HG03469 (cell line): ENCODE data around the gene WIZ.

Source experiments
- ATAC-seq: cut with Tn5 transposase; IDR thresholded peaks from one replicate; pipeline ENCODE4 v1.9.1; 2021; ENCODE audit warnings: mild to moderate bottlenecking, moderate library complexity, moderate number of reproducible peaks; ENCODE audit not compliant: unreplicated experiment

WIZ gene

GRCh38 chr19:15445807-15446376, 3.9 kb downstream of the WIZ start:
- no peak for ATAC-seq

DNA sequence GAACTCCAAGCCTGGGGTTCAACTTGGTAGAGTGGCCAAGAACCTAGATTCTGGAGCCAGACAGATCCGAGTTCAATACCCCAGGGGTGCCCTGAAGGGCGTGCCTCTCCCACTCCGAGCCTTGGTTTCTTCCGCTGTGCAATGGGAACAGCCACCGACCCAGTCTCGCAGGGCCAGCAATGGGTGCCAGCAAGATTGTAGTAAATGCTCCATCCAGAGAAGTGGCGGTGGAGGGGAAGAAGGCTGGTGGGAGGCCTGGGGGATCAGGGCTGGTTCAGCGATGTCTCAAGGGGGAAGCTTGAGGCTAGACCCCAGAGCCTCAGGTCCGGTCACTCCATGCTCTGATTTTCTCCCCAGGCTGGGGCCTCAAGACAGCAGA, 4.5 kb downstream of the WIZ start:
- ATAC-seq: no peak

GRCh38 chr19:15444505-15445226, 5.1 kb downstream of the WIZ start:
- ATAC-seq: no peak

GRCh38 chr19:15443838-15444237, 5.9 kb downstream of the WIZ start:
- no peak for ATAC-seq

DNA sequence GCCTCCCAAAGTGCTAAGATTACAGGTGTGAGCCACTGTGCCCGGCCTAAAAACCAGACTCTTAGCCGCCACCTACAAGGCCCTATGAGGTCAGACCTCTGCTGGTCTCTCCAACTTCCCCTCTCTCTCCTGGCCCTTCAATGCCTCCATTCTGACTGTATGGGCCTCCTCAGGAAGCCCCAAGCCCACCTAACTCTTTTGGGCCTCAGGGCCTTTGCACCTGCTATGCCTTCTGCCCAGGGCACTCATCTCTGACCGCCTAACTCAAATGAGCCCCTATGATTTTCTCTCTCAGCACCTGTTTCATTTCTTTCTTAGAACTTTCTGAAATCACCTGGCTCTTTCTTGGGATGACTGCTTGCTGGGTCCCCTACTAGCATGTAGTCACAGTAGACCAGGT, 6.4 kb downstream of the WIZ start:
- ATAC-seq: no peak

- ATAC-seq: no peak
Observed at GRCh38 chr19:15442142-15442920, 7.4 kb downstream of the WIZ start.

DNA sequence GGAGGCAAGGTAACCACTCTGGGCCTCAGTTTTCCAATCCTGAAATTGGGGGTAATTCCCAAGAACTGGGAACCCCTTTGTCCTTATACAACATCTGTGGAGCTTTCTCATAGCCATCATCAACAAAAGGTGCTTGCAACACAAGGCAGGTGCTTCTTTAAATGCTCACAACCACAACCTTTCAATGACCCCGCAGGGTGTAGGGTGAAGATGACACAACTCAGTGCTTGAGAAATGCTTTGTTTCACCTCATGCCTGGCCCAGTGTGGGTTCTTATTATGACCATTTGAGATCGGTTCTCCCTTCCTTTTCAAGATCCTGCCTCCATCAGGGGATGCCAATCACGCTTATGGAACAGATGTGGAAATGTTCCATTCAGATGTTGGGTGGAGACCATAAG, 8.4 kb downstream of the WIZ start:
- no peak for ATAC-seq

- ATAC-seq: no peak
Observed at GRCh38 chr19:15439821-15440641, 9.7 kb downstream of the WIZ start.

DNA sequence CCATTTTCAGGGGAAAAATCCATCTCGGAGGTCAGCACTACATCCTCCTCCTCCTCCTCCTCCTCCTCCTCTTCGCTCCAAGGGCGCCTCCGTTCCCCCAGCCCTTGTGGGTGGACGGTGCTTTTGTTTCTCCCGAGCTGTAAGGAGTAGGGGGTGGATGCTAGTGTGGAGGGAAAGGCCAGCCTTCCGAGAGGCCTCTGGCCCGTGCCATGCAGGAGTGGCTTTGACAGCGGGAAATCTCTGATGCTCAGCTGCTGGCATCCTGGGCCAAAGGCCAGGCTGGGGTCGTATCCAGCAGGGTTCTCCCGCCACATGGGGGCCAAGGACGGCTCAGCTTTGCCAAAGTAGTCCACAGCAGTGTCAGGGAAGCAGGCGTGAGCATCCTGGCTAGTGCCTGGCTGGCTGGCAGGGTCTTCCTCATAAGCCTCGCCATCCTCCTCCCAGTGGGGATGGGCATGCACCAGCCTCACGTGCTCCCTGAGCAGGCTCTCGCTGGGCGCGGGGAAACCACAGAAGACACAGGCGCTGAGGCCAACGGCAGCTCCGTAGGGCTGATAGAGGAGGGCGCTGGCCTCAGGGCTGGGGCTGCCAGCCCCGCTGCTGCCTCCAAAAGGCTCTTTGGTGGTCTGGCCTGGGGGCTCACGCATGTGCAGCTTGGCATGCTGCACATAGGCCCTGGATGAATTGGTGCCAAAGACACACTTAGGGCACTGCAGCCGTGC, 10.5 kb downstream of the WIZ start:
- ATAC-seq: no peak

DNA sequence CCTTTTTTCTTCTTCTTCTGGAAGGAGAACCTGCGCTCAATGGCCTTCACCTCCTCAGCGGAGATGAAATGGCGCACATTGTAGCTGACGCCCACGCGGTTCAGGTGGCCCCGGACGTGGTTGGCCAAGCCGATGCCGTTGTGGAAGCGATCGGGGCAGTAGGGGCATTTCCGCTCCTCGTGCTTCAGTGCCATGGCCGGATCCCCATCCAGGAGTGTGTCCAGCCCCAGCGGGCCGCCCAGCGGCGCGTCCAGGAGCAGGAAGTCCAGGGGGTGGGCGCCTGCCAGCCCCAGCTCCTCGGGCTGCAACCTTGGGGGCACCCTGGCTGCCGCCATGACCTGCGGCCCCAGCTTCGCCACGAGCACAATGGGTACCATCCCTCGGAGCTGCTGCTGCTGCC, 11.2 kb downstream of the WIZ start:
- ATAC-seq: no peak

DNA sequence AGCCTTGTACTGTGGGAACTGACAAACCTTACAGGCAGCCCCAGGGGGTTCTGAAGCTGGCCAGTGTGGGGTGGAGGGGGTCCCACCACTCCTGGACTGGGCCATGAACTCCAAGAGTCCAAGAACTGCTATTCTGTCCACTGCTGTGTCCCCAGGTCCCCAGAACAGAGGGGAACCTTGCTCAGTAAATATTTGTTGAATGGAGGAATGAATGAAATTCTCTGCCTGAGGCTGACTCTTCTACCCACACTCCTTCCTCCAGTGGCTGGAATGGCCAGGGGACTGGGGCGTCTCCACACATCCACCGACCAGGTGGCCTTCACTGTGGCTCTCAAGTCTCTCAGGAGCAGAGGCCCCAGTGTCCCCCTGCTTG, 11.6 kb downstream of the WIZ start:
- ATAC-seq: no peak

GRCh38 chr19:15437355-15438123, 12.2 kb downstream of the WIZ start:
- ATAC-seq: no peak

- no peak for ATAC-seq
Observed at GRCh38 chr19:15436826-15437110, 13.0 kb downstream of the WIZ start.

DNA sequence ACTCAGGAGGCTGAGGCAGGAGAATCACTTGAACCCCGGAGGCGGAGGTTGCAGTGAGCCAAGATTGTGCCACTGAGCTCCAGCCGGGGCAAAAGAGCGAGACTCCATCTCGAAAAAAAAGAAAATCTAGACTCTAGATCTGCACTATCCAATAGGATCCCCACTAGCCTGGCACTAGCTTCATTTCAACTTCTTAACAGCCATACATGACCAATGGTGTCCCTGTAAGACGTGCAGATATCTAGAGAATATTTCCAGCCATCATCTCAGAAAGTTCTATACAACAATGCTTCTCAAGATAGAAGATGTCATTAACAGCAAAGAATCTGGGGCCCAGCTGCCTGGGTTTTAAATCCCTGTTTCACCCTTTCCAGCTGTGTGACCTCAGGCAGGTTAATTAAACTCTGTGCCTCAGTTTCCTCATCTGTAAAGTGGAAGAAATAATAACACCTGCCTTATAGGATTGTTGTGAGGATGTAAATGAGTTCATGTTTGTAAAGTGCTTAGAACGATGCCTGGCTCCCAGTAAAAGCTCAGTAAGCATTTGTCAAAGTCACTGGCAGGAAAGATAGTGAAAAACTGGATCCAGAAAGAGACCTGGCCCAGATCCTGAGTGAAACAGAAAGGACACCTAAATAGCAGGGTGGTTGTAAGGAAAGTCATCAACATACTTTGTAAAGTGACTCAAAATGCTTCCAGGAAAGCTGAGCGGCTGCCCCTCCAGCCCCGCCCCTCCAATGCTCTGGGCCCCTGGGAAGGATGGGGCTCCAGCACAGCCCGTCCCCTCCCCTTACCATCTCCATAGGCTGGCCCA, 13.5 kb downstream of the WIZ start:
- ATAC-seq: no peak

GRCh38 chr19:15433519-15434069, 16.2 kb downstream of the WIZ start:
- ATAC-seq: no peak

GRCh38 chr19:15432629-15433518, 16.9 kb downstream of the WIZ start:
- ATAC-seq: no peak

DNA sequence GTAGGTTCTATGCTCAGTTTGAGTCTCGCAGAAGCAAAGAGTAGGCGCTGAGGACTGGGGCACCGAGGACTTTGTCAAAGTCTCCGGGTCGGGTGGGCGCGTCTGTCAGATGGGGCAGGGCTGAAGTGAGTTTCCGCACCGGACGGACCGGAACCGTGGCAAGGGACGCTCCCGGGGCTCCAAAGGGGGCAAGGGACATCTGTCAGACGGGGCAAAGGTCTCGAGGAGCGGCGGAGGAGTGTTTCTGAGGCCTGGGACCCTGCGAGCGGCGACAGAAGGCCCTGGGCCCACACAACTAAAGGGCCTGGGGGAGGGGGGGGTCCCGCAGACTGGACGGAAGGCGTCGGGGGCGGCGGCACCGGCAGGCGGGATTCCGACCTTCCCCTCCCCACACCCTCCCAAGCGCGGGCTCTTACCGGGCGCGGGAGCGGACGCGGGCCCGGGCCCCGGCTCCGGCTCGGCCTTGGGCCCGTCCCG, 17.7 kb downstream of the WIZ start:
- no peak for ATAC-seq
